Activated CD4-positive, CD25-positive, alpha-beta regulatory T cell treated with anti-CD3 and anti-CD28 coated beads, Interleukin-2, amount 50 U/mL, for 72 hours (primary cell): Measurements from ENCODE around the gene SAMD4A.
"Not testable (repeated sequence)": the region's sequence is repeated elsewhere in the genome, so short reads cannot be mapped to it uniquely, and the experiment has no call there.

Experiments
- DNase-seq: peaks from one replicate; pipeline ENCODE4 v3.0.0; 2021

The SAMD4A gene

GRCh38 chr14:54597795-54598443 is 31.0 kb downstream of the SAMD4A start:
- no peak for DNase-seq

GRCh38 chr14:54599966-54600716 is 33.2 kb downstream of the SAMD4A start:
- no peak for DNase-seq

- DNase-seq, result no peak
Measured at GRCh38 chr14:54600717-54601109, 33.8 kb downstream of the SAMD4A start.

GRCh38 chr14:54603362-54603761 is 36.4 kb downstream of the SAMD4A start:
- no peak for DNase-seq

GRCh38 chr14:54606178-54606577 is 39.2 kb downstream of the SAMD4A start:
- DNase-seq, result no peak

GRCh38 chr14:54606631-54607133 is 39.8 kb downstream of the SAMD4A start:
- DNase-seq, result no peak

- no peak for DNase-seq
Measured at GRCh38 chr14:54609576-54609975, 42.6 kb downstream of the SAMD4A start.

- DNase-seq, result no peak
Measured at GRCh38 chr14:54610051-54610977, 43.4 kb downstream of the SAMD4A start.

GRCh38 chr14:54614296-54614695 is 47.4 kb downstream of the SAMD4A start:
- DNase-seq, result no peak

GRCh38 chr14:54617467-54617866 is 50.5 kb downstream of the SAMD4A start:
- no peak for DNase-seq

GRCh38 chr14:54621686-54622085 is 54.8 kb downstream of the SAMD4A start:
- no peak for DNase-seq

- peak; percentile 59 for DNase-seq
Measured at GRCh38 chr14:54622192-54622958, 55.4 kb downstream of the SAMD4A start.

- DNase-seq, result no peak
Measured at GRCh38 chr14:54623279-54624004, 56.5 kb downstream of the SAMD4A start.

GRCh38 chr14:54624005-54624358 is 57.1 kb downstream of the SAMD4A start:
- not testable (repeated sequence) for DNase-seq

GRCh38 chr14:54625112-54625511 is 58.2 kb downstream of the SAMD4A start:
- DNase-seq, result no peak

- DNase-seq, result no peak
Measured at GRCh38 chr14:54627219-54627539, 60.3 kb downstream of the SAMD4A start.

- peak; percentile 34 for DNase-seq
Measured at GRCh38 chr14:54627540-54628363, 60.8 kb downstream of the SAMD4A start.

- DNase-seq, result no peak
Measured at GRCh38 chr14:54629183-54629582, 62.3 kb downstream of the SAMD4A start.

GRCh38 chr14:54629635-54630360 is 62.9 kb downstream of the SAMD4A start:
- DNase-seq, result no peak

GRCh38 chr14:54631016-54631415 is 64.1 kb downstream of the SAMD4A start:
- no peak for DNase-seq
